Activated CD4-positive, alpha-beta T cell treated with anti-CD3 and anti-CD28 coated beads, Interleukin-10, Interleukin-2, amounts not matched to agents 100 ng/mL and 50 ng/mL, durations not matched to agents 16 hours and 8 hours (primary cell): ENCODE results near the gene MINDY4.

Experiments used
- DNase-seq: peaks from one replicate; pipeline ENCODE4 v3.0.0-alpha.2; 2020

MINDY4 gene

DNA sequence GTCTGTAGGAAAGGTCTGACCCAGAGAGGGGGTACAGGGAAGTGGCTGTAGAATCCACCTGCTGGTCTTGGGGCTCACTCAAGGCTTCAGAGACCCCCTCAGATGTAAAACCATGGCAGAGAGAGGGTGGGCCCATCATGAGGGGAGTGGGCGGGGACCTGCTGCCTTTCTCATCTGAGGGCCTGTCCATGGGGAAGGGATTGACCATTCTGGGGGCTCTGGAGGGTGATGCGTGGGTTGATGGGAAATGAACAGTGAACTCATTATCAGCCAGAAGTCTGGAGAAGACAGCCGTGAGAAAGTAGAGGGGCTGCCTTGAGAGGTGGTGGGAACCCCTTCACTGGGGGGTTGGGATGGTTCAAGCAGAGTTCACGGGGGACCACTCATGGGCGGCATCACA is 66.8 kb downstream of the MINDY4 start:
- DNase-seq: no peak

DNA sequence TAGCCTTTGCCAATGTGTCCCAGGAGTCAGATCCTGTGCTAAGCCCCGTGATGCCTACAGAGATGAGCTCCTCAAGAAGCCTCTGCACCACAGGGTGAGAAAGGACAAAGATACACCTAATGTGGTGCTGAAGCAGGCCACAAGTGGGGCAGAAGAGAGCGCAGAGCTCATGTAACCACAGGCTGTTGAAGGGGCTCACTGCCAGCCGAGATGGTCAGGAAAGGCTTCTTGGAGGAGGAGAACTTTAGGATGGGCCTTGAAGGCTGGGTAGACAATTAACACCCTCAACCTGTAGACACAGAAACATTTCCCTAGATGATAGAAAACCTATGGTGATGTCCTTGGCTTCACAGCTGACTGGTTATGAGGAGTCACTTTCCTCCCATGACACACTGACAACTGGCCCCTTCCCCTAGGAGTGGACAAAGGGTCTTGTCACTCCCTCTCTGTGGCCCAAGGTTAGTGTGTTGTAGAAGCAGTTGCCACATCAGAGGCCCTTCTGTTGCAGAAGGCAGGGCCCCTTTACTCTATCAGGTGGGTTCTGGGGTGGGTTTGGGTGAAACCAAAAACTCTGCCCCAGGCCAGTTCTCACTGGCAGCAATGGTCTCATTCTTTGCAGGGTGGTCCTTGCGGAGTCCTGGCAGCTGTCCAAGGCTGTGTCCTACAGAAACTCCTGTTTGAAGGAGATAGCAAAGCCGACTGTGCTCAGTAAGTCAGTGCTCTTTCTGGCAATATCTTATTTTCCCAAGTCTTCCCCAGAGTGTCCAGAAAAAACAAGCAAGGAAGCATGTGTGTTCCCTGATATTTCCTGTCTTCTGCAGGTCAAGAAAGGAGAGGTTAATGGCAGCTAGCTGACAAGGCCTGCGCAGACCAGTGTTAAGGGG is 69.2 kb downstream of the MINDY4 start:
- DNase-seq: no peak

GRCh38 chr7:30841025-30841735 is 70.0 kb downstream of the MINDY4 start:
- DNase-seq: no peak

GRCh38 chr7:30841801-30842541 is 70.8 kb downstream of the MINDY4 start:
- DNase-seq: no peak

GRCh38 chr7:30842542-30843451 is 71.6 kb downstream of the MINDY4 start:
- no peak for DNase-seq

GRCh38 chr7:30843741-30844482 is 72.7 kb downstream of the MINDY4 start:
- no peak for DNase-seq

- DNase-seq: no peak
These were observed 73.3 kb downstream of the MINDY4 start for GRCh38 chr7:30844483-30844874.

GRCh38 chr7:30844916-30845315 is 73.7 kb downstream of the MINDY4 start:
- no peak for DNase-seq

DNA sequence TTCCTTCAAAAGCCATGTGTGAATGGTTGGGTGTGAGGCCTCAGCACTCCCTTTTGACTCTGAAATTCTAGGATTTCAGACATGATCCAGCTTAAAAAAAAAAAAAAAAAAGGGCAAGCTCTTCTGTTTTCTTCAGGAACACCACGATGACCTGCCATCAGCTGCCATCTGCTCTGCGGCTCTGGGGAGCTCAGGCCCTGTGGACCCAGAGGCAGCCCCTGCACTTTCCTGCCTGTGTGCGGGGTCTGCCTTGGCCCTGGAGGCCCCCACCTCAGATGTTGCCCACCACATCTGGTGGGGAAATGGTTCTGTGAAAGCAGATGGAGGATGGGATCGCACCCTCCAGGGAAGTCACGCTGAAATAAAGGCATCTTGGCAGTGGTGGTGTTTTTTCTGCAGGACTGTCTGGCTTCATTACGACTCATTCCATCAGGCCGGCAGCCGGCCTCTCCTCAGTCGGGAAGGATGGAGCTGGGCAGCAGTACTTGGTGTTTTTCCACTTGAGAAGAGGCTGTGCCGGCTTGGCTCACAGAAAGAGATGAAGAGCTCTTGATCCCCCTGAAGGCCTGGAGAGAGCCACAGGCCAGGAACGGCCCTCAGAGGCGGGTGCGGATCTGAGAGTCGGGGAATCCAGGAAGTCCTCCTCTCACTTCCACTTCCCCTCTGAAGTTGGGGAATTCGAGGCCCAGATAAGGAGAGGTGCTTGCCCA is 74.4 kb downstream of the MINDY4 start:
- no peak for DNase-seq

- DNase-seq: no peak
These were observed 75.2 kb downstream of the MINDY4 start for GRCh38 chr7:30846378-30846777.

GRCh38 chr7:30848121-30848855 is 77.1 kb downstream of the MINDY4 start:
- no peak for DNase-seq

- DNase-seq: no peak
These were observed 78.3 kb downstream of the MINDY4 start for GRCh38 chr7:30849565-30849964.

DNA sequence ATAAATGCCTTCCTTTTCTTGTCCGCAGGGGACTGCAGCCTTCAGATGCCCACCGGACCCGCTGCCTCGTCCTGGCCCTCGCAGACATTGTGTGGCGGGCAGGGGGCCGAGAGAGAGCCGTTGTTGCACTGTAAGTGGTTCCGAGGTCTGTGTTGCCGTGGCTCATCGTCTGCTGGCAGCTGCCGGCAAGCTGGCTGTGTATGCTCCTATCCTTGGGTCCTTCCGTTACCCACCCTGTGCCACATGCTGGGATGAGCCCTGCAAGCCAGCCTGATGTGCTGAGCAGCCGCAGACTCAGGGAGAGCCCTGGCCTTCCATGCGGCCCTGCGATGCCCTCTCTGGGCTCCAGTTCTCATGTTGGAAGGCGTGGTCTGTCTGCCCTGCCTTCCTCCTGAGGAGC is 79.2 kb downstream of the MINDY4 start:
- DNase-seq: no peak

DNA sequence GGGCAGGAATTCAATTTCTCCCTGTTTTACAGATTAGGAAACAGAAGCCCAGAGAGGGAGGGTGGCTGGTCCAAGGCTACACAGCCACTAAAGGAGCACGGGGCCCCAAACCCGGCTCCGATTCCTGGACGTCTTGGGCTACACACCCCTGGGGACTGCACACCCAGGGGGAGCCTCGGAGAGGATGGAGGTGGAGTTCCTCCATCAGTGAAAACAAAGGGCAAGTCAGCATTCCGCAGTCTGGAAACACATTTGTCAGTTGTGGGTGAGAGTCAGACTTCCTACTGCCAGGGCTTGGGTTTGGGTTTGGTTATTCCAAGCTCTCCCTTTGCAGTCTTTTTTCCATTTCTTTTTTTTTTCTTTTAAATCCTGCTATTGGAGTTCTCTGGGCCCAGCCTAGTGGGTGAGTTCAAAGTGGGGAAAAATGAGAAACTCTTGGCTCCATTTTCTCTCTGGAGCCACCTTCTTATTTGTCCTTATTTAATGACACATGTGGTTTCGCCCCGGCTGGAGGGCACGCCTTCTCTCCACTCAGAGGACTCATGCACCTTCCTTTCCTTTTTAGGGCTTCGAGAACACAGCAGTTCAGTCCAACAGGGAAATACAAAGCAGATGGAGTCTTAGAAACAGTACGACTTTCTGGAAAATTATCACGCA is 80.6 kb downstream of the MINDY4 start:
- no peak for DNase-seq

DNA sequence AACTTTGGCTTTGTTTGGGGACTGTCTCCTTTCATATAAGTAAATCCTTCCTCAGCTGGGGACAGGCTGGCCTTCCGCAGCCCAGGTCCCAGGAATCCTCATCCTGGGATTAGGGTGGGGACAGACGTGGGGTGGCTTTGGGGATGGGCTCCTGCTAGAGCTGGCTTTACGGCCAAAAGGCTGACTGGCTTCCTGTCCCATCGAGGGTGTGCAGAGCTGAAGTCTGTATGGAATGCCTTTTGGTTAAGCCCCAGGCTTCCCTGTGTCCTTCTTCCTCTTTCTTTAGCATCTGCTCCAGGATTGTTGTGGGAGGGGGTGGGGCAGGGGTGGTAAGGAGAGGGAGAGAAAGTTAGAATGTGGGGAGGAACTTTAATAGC is 81.1 kb downstream of the MINDY4 start:
- DNase-seq: no peak

DNA sequence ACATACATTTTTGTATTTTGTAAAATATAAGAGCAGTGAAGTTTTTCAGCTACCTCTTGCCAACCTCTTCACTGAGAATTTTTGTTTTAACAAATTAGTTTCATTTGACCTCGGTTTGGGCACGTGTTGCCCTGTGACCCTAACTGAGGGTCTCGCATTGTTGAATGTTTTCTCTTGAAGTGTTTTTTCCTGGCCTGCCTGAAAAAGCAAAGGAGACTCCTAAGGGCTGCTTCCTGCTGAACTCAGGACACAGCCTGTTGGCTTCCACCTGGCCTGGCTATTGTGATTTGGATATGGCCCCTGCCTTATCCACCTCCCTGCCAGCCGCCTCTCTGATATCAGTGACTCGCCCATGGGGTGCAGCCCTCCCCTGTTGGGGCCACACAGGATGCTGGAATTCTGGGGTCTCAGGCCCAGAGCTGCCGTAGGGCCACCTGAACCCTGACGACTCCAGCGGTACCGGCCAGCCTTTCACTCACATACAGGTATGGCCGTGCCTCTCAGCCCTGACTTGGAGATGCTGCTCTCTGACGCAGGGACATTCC is 81.6 kb downstream of the MINDY4 start:
- no peak for DNase-seq

DNA sequence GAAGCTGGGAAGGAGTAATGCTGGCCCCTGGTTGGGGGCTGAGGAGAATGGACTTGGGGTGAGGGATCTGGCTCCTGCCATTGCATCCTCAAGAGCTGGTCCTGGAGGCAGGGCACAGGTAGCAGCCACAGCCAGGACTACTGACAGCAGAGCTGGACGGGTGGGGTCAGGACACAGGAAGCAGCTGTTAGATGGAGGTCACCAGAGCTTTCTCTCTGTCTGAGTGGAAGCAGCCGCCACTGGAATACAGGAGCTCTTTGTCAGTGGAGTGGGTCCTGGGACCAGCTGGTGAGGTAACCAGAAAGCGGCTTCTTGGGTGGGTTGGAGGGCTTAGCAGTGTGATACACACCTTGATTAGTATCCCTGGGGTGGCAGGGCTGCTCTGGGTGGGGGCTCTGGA is 82.4 kb downstream of the MINDY4 start:
- DNase-seq: no peak

DNA sequence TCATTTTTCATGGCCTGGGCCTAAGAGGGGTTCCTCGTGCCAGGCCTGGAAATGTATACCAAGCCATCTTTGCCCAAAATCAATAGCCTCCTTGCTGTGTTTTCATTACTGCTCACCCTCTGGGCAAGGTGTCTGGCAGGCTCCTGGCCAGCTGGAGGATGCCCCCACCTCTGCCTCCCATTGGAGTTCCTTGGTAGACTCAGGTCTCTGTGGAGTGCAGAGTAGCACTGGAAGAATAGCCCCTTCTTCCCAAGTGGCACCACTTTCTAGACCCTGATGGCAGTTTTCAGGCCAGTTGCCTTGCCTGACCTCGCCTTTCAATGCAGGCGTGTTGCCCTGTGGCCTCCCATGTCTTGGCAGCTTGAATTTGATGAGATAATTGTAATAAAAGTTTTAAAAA is 84.7 kb downstream of the MINDY4 start:
- no peak for DNase-seq

GRCh38 chr7:30858576-30858975 is 87.4 kb downstream of the MINDY4 start:
- DNase-seq: no peak
